ENCODE results near the gene OR8K1. TPM values are rescaled to one million over a fixed set of nuclear protein-coding genes. Genes with fewer than 3 reads are reported as not detected.

OR8K1 gene
- total and polyA plus RNA-seq, 9 of the 15 experiments (the other 6 are each of a cell fraction or from before 2014, with no cell fraction given) = not detected

DNA sequence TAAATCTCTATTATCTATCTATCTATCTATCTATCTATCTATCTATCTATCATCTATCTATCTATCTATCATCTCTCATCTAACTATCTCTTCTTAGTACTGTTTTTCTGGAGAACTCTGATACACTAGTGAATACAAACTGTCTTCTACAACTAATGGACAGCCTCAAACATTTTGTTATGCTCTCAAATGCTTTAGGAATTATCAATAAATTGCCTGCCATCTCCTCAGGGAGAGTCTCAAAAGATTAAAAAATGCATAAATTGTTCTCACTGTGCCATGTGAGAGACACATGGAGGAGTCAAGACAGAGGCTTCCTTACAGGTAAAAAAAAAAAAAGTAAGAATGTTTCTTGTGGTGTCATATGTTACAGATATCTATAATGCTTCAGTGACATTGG is 31.0 kb upstream of the OR8K1 start, which contains the start of gene OR8K3:
TSS of gene OR8K3 (plus strand) at position 301 of the 400 bp plus-strand sequence. CDS start 3,163 bp downstream, outside the sequence.
- Histone ChIP-seq H3K9ac (ENCODE audit: insufficient read depth in 1 of 2, low read depth in 2 of 2, low read length in 2 of 2) (no peak within 1 kb of the TSS), H2AFZ (ENCODE audit: low read depth, low read length) (no peak within 1 kb of the TSS), H3K79me2 (ENCODE audit: control insufficient read depth, insufficient read depth, low read length) (no peaks in the 10 kb centered on the region), H3K36me3 (ENCODE audit: control insufficient read depth, insufficient read depth, low read length) (no peaks in the 10 kb centered on the region), H3K4me3 (no peak within 1 kb of the TSS), H3K4me2 (ENCODE audit: insufficient read depth, low read length) (no peak within 1 kb of the TSS), H3K9me3 (replicated peaks; ENCODE audit: control insufficient read depth, insufficient read depth, low read depth, low read length) (no peaks in the 10 kb centered on the region; the same call in 1 of the 2 replicates), H4K20me1 (replicated peaks; ENCODE audit: control insufficient read depth, insufficient read depth, low read length) (no peaks in the 10 kb centered on the region), H3K27me3 (ENCODE audit: control insufficient read depth in 2 of 2, insufficient read depth in 2 of 2, low read length in 2 of 2) (no peaks in the 10 kb centered on the region), H3K9me1 (ENCODE audit: control insufficient read depth, insufficient read depth, low read length) (no peaks in the 10 kb centered on the region), H3K27ac (ENCODE audit: extremely low read depth, low read depth, low read length) (no peak within 1 kb of the TSS), H3K4me1 (replicated peaks in 1 of 2; ENCODE audit: control insufficient read depth in 2 of 2, insufficient read depth in 2 of 2, low read length in 2 of 2) (no peaks in the 10 kb centered on the region)
- ATAC-seq (no peak), FAIRE-seq (no peak), DNase-seq (ENCODE audit: extremely low read depth in 1 of 4, low spot score in 3 of 4) (no peak)
- CTCF ChIA-PET (ENCODE audit: low intra/inter-chr PET ratio) = no interaction called here
- in situ Hi-C loops (cut with MboI) = no loop called here
- no TSS peak for BruUV-seq (replicated peaks)
- intact Hi-C loops (cut with micrococcal nuclease) = no loop called here
- POLR2A ChIA-PET = no interaction called here
- TF ChIP-seq EGR1 (conservative IDR thresholded peaks at IDR 0.05) (no peak), CHD4 (IDR thresholded peaks at IDR 0.05; ENCODE audit: insufficient read depth, insufficient replicate concordance, low read depth, low read length, poor library complexity, severe bottlenecking) (no peak), RB1 (IDR thresholded peaks at IDR 0.05; ENCODE audit: low read depth) (no peak), ZNF717 (CRISPR knock-in tag; IDR thresholded peaks at IDR 0.05) (no peak), TAF7 (tag; IDR thresholded peaks at IDR 0.05) (no peak), ZNF699 (CRISPR knock-in tag; IDR thresholded peaks at IDR 0.05; ENCODE audit: insufficient replicate concordance) (no peak), BCOR (IDR thresholded peaks at IDR 0.05) (no peak), FOXK2 (conservative IDR thresholded peaks at IDR 0.05 in 1 of 2, IDR thresholded peaks at IDR 0.05 in 1 of 2; ENCODE audit: low read depth in 2 of 2) (no peak), ZSCAN29 (IDR thresholded peaks at IDR 0.05) (no peak), RBBP5 (IDR thresholded peaks at IDR 0.05; ENCODE audit: borderline replicate concordance, insufficient read depth, low read length, poor library complexity, severe bottlenecking) (no peak), NCOA2 (IDR thresholded peaks at IDR 0.05; ENCODE audit: partially characterized antibody in 2 of 2) (no peak)
- TF ChIP-seq, protein P1, sequence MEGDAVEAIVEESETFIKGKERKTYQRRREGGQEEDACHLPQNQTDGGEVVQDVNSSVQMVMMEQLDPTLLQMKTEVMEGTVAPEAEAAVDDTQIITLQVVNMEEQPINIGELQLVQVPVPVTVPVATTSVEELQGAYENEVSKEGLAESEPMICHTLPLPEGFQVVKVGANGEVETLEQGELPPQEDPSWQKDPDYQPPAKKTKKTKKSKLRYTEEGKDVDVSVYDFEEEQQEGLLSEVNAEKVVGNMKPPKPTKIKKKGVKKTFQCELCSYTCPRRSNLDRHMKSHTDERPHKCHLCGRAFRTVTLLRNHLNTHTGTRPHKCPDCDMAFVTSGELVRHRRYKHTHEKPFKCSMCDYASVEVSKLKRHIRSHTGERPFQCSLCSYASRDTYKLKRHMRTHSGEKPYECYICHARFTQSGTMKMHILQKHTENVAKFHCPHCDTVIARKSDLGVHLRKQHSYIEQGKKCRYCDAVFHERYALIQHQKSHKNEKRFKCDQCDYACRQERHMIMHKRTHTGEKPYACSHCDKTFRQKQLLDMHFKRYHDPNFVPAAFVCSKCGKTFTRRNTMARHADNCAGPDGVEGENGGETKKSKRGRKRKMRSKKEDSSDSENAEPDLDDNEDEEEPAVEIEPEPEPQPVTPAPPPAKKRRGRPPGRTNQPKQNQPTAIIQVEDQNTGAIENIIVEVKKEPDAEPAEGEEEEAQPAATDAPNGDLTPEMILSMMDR (IDR thresholded peaks at IDR 0.05 in 2 of 3, conservative IDR thresholded peaks at IDR 0.05 in 1 of 3; ENCODE audit: insufficient read depth in 2 of 3, low read depth in 1 of 3, low read length in 3 of 3) = no peak
- TF ChIP-seq, protein P2, sequence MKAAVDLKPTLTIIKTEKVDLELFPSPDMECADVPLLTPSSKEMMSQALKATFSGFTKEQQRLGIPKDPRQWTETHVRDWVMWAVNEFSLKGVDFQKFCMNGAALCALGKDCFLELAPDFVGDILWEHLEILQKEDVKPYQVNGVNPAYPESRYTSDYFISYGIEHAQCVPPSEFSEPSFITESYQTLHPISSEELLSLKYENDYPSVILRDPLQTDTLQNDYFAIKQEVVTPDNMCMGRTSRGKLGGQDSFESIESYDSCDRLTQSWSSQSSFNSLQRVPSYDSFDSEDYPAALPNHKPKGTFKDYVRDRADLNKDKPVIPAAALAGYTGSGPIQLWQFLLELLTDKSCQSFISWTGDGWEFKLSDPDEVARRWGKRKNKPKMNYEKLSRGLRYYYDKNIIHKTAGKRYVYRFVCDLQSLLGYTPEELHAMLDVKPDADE (conservative IDR thresholded peaks at IDR 0.05; ENCODE audit: control insufficient read depth, low read depth, low read length) = no peak
- TF ChIP-seq, protein P3, sequence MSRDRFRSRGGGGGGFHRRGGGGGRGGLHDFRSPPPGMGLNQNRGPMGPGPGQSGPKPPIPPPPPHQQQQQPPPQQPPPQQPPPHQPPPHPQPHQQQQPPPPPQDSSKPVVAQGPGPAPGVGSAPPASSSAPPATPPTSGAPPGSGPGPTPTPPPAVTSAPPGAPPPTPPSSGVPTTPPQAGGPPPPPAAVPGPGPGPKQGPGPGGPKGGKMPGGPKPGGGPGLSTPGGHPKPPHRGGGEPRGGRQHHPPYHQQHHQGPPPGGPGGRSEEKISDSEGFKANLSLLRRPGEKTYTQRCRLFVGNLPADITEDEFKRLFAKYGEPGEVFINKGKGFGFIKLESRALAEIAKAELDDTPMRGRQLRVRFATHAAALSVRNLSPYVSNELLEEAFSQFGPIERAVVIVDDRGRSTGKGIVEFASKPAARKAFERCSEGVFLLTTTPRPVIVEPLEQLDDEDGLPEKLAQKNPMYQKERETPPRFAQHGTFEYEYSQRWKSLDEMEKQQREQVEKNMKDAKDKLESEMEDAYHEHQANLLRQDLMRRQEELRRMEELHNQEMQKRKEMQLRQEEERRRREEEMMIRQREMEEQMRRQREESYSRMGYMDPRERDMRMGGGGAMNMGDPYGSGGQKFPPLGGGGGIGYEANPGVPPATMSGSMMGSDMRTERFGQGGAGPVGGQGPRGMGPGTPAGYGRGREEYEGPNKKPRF (IDR thresholded peaks at IDR 0.05; ENCODE audit: low read depth, low read length) = no peak
- TF ChIP-seq, protein P4, sequence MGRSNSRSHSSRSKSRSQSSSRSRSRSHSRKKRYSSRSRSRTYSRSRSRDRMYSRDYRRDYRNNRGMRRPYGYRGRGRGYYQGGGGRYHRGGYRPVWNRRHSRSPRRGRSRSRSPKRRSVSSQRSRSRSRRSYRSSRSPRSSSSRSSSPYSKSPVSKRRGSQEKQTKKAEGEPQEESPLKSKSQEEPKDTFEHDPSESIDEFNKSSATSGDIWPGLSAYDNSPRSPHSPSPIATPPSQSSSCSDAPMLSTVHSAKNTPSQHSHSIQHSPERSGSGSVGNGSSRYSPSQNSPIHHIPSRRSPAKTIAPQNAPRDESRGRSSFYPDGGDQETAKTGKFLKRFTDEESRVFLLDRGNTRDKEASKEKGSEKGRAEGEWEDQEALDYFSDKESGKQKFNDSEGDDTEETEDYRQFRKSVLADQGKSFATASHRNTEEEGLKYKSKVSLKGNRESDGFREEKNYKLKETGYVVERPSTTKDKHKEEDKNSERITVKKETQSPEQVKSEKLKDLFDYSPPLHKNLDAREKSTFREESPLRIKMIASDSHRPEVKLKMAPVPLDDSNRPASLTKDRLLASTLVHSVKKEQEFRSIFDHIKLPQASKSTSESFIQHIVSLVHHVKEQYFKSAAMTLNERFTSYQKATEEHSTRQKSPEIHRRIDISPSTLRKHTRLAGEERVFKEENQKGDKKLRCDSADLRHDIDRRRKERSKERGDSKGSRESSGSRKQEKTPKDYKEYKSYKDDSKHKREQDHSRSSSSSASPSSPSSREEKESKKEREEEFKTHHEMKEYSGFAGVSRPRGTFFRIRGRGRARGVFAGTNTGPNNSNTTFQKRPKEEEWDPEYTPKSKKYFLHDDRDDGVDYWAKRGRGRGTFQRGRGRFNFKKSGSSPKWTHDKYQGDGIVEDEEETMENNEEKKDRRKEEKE (IDR thresholded peaks at IDR 0.05; ENCODE audit: borderline replicate concordance in 1 of 2, control insufficient read depth in 1 of 2, low read depth in 2 of 2, low read length in 1 of 2) = no peak

Measured in K562 (cell line).